AG04450 (cell line): ENCODE data around the gene LCA5. TPM values are rescaled to one million over a fixed set of nuclear protein-coding genes. Genes with fewer than 3 reads are reported as not detected.

Experiments used
- CTCF ChIA-PET: fragments of 300-600, 350-600 bp; formaldehyde crosslinking; extraction: SDS; loops from one replicate; lab custom pipeline; 2022; ENCODE audit warnings: antibody characterized with exemption, inconsistent platforms; lab: Charles Lee
- POLR2A ChIA-PET: fragments of 350-600 bp; formaldehyde crosslinking; extraction: SDS; loops from one replicate; lab custom pipeline; 2021; ENCODE audit warnings: antibody characterized with exemption, inconsistent platforms; lab: Yijun Ruan, JAX
- DNase-seq: peaks from one replicate; pipeline ENCODE4 v3.0.0-alpha.2; 2011; ENCODE audit warnings: low read depth, low spot score
- H3K27ac ChIP-seq: one replicate; pipeline ENCODE4 v1.5.1; 2012; ENCODE audit warnings: low read depth, low read length, control low read depth
- H3K27me3 ChIP-seq: one replicate; pipeline ENCODE4 v1.6.0; 2012; ENCODE audit warnings: low read length; ENCODE audit not compliant: control insufficient read depth, insufficient read depth
- H3K4me3 ChIP-seq: 2 replicates; pipeline ENCODE4 v1.5.1; 2011; ENCODE audit warnings: mild to moderate bottlenecking, low read depth, low read length, control low read depth
- H3K9me3 ChIP-seq: 2 replicates; pipeline ENCODE4 v1.5.1; 2012; ENCODE audit warnings: low read length; ENCODE audit not compliant: control insufficient read depth, insufficient read depth
- CTCF ChIP-seq: IDR thresholded peaks from 2 replicates; pipeline ENCODE4 v1.5.1; 2011; ENCODE audit warnings: low read depth, low read length, control low read depth, inconsistent platforms
- polyA plus RNA-seq: library from polyadenylated mRNA; depleted of rRNA; stranded (reverse); fragments of >200 nt; gene quantifications from 2 replicates; pipeline ENCODE4 v1.2.3, GENCODE V29; 2011; rRNA removed
- small RNA-seq: library from RNA; depleted of rRNA; stranded (forward); fragments of <200 nt; gene quantifications from one replicate; pipeline ENCODE3, GENCODE V24; 2012; ENCODE audit warnings: low read depth; ENCODE audit not compliant: insufficient read length

LCA5 gene
- polyA plus RNA-seq, 1 experiment, result 4.2 TPM

DNA sequence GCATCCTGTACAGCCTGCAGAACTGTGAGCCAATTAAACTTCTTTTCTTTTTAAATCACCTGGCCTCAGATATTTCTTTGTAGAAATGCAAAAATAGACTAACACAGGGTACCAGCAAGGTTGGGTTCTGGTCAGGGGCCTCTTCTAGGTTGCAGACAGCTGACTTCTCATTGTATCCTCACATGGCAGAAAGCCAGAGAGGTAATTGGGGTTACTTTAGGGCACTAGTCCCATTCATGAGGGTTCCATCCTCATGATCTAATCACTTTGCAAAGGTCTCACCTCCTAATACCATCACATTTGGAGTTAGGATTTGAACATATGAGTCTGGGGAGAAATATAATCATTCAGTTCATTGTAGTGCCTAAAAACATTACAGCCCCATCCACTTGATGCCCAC, 101.5 kb downstream of the LCA5 start:
- POLR2A ChIA-PET, result no interaction called here
- no peak overlapping the region for H3K27ac ChIP-seq

More for the DNA sequence above, 101.5 kb downstream of the LCA5 start:
- no peak for DNase-seq
- Histone ChIP-seq H3K27me3 (peaks cover 4% of the 10 kb centered on the region), H3K9me3 (no peaks in the 10 kb centered on the region), H3K4me3 (no peak overlapping the region)
- TF ChIP-seq CTCF, result no peak
- CTCF ChIA-PET, result no interaction called here

Small RNA genes lying within 50 kb of the gene (small RNA-seq; reads per million reads assigned to genes)
- gene DBIP1, result not detected

Other genes with a start within 250 kb of the LCA5 start
- gene SH3BGRL2, start 93.9 kb upstream of the LCA5 start, polyA plus RNA-seq, result 4.4 and 5.4 TPM in 2 replicates